Stimulated activated CD4-positive, alpha-beta T cell treated with anti-CD3 and anti-CD28 coated beads, Interleukin-1b, Interleukin-23, amount 100 ng/mL, for 24 hours (primary cell): ENCODE data around the gene CFAP141.

Experiments used
- DNase-seq, 4 experiments: peaks; one replicate each; pipeline ENCODE4 v3.0.0-alpha.2; 2020; ENCODE audit warnings: low read depth in 4 of 4, low spot score in 1 of 4

Gene CFAP141

DNA sequence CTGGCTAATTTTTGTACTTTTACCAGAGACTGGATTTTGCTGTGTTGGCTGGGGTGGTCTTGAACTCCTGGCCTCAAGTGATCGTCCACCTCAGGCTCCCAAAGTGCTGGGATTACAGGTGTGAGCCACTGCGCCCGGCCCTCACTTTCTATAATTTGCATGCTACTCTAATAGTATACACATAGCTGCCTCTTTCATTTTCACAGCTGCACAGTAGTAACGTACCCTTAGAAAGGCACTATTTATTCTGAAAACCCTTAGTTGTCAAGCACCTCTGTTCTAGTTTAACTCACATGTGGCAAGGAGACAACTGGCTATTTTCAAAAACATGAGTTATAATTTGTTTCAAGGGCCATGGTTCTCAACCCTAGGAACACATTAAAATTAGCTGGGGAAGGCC lies 31.5 kb downstream of the CFAP141 start:
- no peak for DNase-seq

DNA sequence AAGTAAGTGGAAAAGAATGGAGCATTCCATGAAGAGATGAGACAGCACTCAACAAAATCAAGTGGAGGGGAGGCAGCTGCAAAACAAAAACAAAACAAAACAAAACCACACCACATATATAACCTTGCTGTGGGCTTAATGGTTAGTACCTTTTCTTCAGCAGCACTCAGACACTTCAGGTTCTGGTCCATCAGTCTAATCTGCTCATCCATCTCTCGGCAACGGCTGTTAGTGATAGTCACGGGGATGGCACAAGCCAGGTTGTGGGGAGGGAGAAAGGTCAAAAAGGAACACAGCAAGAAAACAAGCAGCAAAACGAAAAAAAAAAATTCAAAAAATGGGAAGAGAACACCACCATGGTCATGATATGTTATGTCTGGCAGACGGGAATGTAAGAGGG lies 34.3 kb downstream of the CFAP141 start:
- DNase-seq = no peak

GRCh38 chr1:154171223-154171583 lies 34.9 kb downstream of the CFAP141 start:
- DNase-seq = no peak

GRCh38 chr1:154170547-154171222 lies 35.4 kb downstream of the CFAP141 start:
- peak in 2 of 4 experiments; percentile 28 to 44 for DNase-seq

DNA sequence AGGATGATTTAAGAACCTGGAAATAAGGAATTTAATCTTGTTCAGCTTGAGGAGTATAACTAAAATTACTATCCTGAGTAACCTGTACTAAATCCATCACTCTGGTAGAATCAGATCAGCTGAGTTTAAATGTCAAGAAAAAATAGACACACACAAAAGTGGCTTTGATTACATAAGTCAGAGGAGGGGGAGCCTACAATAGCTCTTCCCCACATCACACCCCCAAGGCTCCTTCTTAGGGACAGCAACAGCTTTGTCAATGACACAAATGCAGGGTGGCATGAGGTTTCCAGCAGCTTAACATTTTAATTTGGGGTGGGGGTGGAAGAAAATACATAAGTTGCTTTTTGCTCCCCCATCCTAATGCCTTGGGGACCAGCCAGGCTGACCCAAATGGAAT lies 38.7 kb downstream of the CFAP141 start:
- no peak for DNase-seq

- no peak for DNase-seq
Observed at GRCh38 chr1:154166207-154166606, 39.9 kb downstream of the CFAP141 start.

- DNase-seq = no peak
Observed at GRCh38 chr1:154159554-154159953, 46.6 kb downstream of the CFAP141 start.

GRCh38 chr1:154158307-154159125 lies 47.6 kb downstream of the CFAP141 start:
- DNase-seq = no peak

- DNase-seq = peak; percentile 30 to 56 (median 40)
Observed at GRCh38 chr1:154157520-154158306, 48.4 kb downstream of the CFAP141 start.

- DNase-seq = no peak
Observed at GRCh38 chr1:154155251-154155650, 50.9 kb downstream of the CFAP141 start.

DNA sequence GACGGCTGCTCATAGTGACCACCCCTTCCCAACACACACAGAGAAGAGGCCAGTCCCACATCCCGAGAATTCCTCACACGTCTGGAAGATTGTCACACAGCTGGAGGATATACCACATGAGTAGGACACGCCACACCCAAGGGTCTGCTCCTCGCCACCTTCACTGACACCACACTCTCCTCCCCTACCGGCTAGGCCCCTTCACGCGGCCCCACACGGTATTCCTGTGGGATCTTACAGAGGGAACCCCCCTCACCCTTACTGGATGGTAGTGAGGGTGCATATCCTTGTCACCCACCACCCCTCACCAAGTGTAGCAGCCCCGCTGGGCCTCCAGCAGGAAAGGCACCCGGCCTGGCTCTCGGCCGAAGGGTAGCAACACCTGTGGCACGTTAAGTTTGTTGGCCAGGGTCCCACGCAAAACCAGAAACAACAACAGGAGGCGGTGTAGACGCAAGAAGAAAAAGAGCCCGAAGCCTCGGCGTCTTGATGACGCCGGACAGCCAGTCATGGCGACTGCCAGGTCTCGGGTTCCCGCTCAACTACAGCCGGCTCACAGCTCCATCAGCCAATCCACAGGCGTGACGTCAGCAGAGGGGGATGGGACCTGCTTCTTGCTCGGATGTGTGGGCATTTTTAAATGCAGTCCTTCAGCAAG lies 51.5 kb downstream of the CFAP141 start, which contains the start of gene NUP210L:
TSS of gene NUP210L (minus strand) at position 540 of the 658 bp plus-strand sequence.
- DNase-seq = no peak

DNA sequence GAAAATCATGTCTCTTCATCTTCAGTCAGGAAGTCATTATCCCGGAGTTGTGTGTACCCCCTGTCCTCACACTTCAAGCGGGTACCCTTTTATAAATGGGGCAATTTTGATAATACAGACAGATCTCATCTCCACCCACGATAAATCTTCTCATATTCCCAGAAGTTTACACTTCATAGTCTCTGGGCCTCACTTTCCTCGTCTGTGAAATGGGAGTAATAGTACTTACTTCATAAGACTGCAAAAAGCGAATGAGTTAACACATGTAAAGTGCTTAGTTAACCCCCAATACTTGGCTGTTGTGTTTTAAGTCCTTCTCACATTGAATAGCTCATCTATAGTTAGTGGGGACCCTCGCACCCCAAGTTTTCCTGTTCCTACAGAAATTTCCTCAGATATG lies 52.1 kb downstream of the CFAP141 start:
- no peak for DNase-seq

DNA sequence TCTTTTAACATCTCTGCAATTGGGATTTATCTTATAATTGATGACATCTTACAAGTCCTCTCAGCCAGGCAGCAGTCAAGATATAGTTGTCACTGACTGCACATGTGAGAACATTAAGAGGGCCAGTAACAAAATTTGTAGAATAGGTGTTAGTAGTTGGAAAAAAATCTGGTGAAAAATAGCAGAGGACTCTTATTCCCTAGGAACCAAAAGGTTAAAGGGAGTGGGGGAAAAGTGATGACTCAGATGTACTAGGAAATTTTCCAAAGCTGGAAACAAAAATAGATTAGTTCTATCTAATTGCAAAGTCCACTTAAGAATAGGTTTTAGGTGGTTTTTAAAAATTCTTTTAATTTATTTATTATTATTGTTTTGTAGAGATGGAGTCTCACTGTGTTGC lies 54.8 kb downstream of the CFAP141 start:
- no peak for DNase-seq
